Thoracic aorta (tissue), 2 donors: ENCODE measurements around the gene CRACR2A. TPM values are rescaled to one million over a fixed set of nuclear protein-coding genes. Genes with fewer than 3 reads are reported as not detected.

Source experiments
- ATAC-seq: fragments of 150-250 bp; one replicate; pipeline ENCODE4 v1.8.0; 2017; ENCODE audit warnings: low read depth; ENCODE audit not compliant: insufficient number of reproducible peaks, low FRiP score
- DNase-seq: peaks from one replicate; pipeline ENCODE4 v3.0.0-alpha.2; 2020; ENCODE audit warnings: low spot score
- H3K27ac ChIP-seq, 2 donors: fragments of 200-600 bp; sonication (generic); 1 replicate in 1 of 2; 2 replicates in 1 of 2; pipeline ENCODE4 v1.5.1; 2016; ENCODE audit warnings: mild to moderate bottlenecking in 2 of 2, moderate library complexity in 2 of 2
- H3K27me3 ChIP-seq: fragments of 200-600 bp; sonication (generic); replicated peaks from 2 replicates; pipeline ENCODE4 v1.6.0; 2016; ENCODE audit warnings: mild to moderate bottlenecking; ENCODE audit not compliant: insufficient read depth
- H3K36me3 ChIP-seq: fragments of 200-600 bp; sonication (generic); one replicate; pipeline ENCODE4 v1.5.1; 2016
- H3K4me1 ChIP-seq, 2 donors: fragments of 200-600 bp; sonication (generic); 1 replicate in 1 of 2; 2 replicates in 1 of 2; pipeline versions ENCODE4 v1.5.1 to v1.6.0; 2016; ENCODE audit warnings: low read depth in 2 of 2, mild to moderate bottlenecking in 1 of 2; ENCODE audit not compliant: control insufficient read depth in 1 of 2
- H3K4me3 ChIP-seq: fragments of 200-600 bp; sonication (generic); 2 replicates; pipeline ENCODE4 v1.5.1; 2016; ENCODE audit warnings: mild to moderate bottlenecking
- H3K9me3 ChIP-seq: fragments of 200-600 bp; sonication (generic); 2 replicates; pipeline ENCODE4 v1.5.1; 2016
- CTCF ChIP-seq: fragments of 200-600 bp; sonication (generic); IDR thresholded peaks from one replicate; pipeline ENCODE4 v1.5.1; 2019; ENCODE audit warnings: antibody characterized with exemption
- total RNA-seq, 2 donors: library from RNA; depleted of rRNA; stranded (reverse); fragments of >200 nt; gene quantifications; one replicate each; pipeline versions ENCODE4 v1.1.0 to v1.2.3, GENCODE V29; 2016

Gene CRACR2A
- total RNA-seq, 2 donors from 2014 or later = 2.2 to 2.7 TPM

GRCh38 chr12:3680919-3681594 is 71.9 kb downstream of the CRACR2A start:
- no peaks in the 10 kb centered on the region for H3K4me1 ChIP-seq
- DNase-seq (no peak), ATAC-seq (no peak)
- H3K27ac ChIP-seq = no peak overlapping the region
- H3K9me3 ChIP-seq = no peaks in the 10 kb centered on the region
- H3K4me3 ChIP-seq = no peak overlapping the region
- no peaks in the 10 kb centered on the region for H3K36me3 ChIP-seq
- no peak for TF ChIP-seq CTCF
- no peaks in the 10 kb centered on the region for H3K27me3 ChIP-seq

- no peak overlapping the region for H3K27ac ChIP-seq
- ATAC-seq (no peak), DNase-seq (no peak)
- no peaks in the 10 kb centered on the region for H3K9me3 ChIP-seq
- no peaks in the 10 kb centered on the region for H3K36me3 ChIP-seq
- no peak overlapping the region for H3K4me3 ChIP-seq
- no peaks in the 10 kb centered on the region for H3K27me3 ChIP-seq
- TF ChIP-seq CTCF = no peak
- no peaks in the 10 kb centered on the region for H3K4me1 ChIP-seq
Measured at GRCh38 chr12:3679831-3680230, 73.1 kb downstream of the CRACR2A start.

GRCh38 chr12:3677609-3678008 is 75.3 kb downstream of the CRACR2A start:
- no peak overlapping the region for H3K27ac ChIP-seq
- DNase-seq = no peak
- ATAC-seq = no peak
- no peaks in the 10 kb centered on the region for H3K4me1 ChIP-seq
- H3K27me3 ChIP-seq = no peaks in the 10 kb centered on the region
- no peak for TF ChIP-seq CTCF
- no peak overlapping the region for H3K4me3 ChIP-seq
- H3K36me3 ChIP-seq = no peaks in the 10 kb centered on the region
- no peaks in the 10 kb centered on the region for H3K9me3 ChIP-seq

GRCh38 chr12:3673981-3674708 is 78.8 kb downstream of the CRACR2A start:
- no peak for ATAC-seq
- H3K27ac ChIP-seq = no peak overlapping the region
- DNase-seq = no peak
- no peak for TF ChIP-seq CTCF
- H3K27me3 ChIP-seq = no peaks in the 10 kb centered on the region
- H3K4me1 ChIP-seq = no peaks in the 10 kb centered on the region
- H3K4me3 ChIP-seq = no peak overlapping the region
- H3K9me3 ChIP-seq = no peaks in the 10 kb centered on the region
- H3K36me3 ChIP-seq = no peaks in the 10 kb centered on the region

DNA sequence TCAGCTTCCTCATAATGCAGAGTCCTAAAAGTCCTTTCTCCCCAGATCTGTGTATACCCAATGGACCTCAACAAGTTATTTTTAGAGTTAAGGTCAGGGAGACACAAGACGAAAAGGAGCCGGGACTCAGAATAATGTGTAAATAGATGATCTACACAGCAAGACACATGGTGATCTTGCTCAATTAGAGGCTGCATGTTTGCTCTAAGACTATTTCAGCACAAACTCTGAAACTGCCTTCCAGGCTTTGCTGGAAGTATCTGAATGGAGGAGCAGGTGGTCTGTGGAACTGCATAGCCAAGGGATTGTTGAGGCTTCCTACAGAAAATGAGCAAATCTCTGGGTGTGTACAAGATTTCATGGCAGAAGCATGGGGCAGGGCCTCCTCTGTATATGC is 80.8 kb downstream of the CRACR2A start:
- ATAC-seq = no peak
- TF ChIP-seq CTCF = no peak
- H3K4me3 ChIP-seq = no peak overlapping the region

More for the DNA sequence above, 80.8 kb downstream of the CRACR2A start:
- Histone ChIP-seq H3K9me3 (no peaks in the 10 kb centered on the region), H3K36me3 (no peaks in the 10 kb centered on the region), H3K27me3 (no peaks in the 10 kb centered on the region), H3K4me1 (no peaks in the 10 kb centered on the region), H3K27ac (no peak overlapping the region)
- DNase-seq = no peak
